ENCODE measurements around the gene UBA1. TPM values are rescaled to one million over a fixed set of nuclear protein-coding genes. Genes with fewer than 3 reads are reported as not detected.

Gene UBA1
- polyA plus RNA-seq, 1 donor (not counting 4 experiments of a cell fraction or from before 2014, with no cell fraction given): 236 TPM

DNA sequence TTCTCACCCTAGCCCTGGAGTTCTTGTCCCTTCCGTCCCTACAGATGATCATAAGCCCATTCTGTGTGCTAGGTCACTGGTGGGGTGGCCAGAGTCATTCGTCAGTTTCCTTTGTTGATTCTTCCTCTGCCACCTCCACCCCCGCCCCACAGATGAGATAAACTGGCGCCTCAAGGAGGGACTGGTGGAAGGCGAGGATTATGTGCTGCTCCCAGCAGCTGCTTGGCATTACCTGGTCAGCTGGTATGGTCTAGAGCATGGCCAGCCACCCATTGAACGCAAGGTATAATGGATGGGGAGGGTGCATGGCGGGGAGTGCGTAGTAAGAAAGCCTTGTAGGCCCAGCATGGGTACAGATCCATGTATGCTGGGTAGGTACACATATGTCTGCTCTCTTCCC is 45.6 kb downstream of the UBA1 start:
- Histone ChIP-seq H3K9me3 (ENCODE audit: control insufficient read depth, low read depth, low read length) (no peaks in the 10 kb centered on the region), H3K9me1 (ENCODE audit: control insufficient read depth, extremely low read depth, insufficient read depth, low read length) (no peaks in the 10 kb centered on the region), H3K79me2 (ENCODE audit: control insufficient read depth, insufficient read depth, low read length) (peaks cover 8% of the 10 kb centered on the region), H3K27me3 (ENCODE audit: control insufficient read depth, extremely low read depth, insufficient read depth, low read length) (no peaks in the 10 kb centered on the region), H3K36me3 (ENCODE audit: control insufficient read depth in 2 of 2, extremely low read depth in 1 of 2, insufficient read depth in 2 of 2, low read length in 2 of 2) (no peaks in the 10 kb centered on the region), H4K20me1 (ENCODE audit: control insufficient read depth, extremely low read depth, insufficient read depth, low read length) (no peaks in the 10 kb centered on the region), H2AFZ (ENCODE audit: control insufficient read depth, low read length) (no peak overlapping the region), H3K4me1 (ENCODE audit: control insufficient read depth, extremely low read depth, insufficient read depth, low read length) (no peaks in the 10 kb centered on the region), H3K4me2 (ENCODE audit: control insufficient read depth, extremely low read depth, insufficient read depth, low read depth, low read length) (no peak overlapping the region), H3K27ac (ENCODE audit: control insufficient read depth, insufficient read depth, low read length) (no peak overlapping the region), H3K9ac (ENCODE audit: control insufficient read depth, extremely low read depth, insufficient read depth, low read length) (no peak overlapping the region), H3K4me3 (ENCODE audit: control insufficient read depth in 2 of 3, extremely low read depth in 1 of 3, insufficient read depth in 2 of 3, low read depth in 1 of 3, low read length in 3 of 3) (no peak overlapping the region)
- no peak for TF ChIP-seq EZH2 (IDR thresholded peaks at IDR 0.05; ENCODE audit: low read length)
- TF ChIP-seq, protein P1, sequence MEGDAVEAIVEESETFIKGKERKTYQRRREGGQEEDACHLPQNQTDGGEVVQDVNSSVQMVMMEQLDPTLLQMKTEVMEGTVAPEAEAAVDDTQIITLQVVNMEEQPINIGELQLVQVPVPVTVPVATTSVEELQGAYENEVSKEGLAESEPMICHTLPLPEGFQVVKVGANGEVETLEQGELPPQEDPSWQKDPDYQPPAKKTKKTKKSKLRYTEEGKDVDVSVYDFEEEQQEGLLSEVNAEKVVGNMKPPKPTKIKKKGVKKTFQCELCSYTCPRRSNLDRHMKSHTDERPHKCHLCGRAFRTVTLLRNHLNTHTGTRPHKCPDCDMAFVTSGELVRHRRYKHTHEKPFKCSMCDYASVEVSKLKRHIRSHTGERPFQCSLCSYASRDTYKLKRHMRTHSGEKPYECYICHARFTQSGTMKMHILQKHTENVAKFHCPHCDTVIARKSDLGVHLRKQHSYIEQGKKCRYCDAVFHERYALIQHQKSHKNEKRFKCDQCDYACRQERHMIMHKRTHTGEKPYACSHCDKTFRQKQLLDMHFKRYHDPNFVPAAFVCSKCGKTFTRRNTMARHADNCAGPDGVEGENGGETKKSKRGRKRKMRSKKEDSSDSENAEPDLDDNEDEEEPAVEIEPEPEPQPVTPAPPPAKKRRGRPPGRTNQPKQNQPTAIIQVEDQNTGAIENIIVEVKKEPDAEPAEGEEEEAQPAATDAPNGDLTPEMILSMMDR (optimal IDR thresholded peaks at IDR 0.05 in 1 of 3, IDR thresholded peaks at IDR 0.05 in 1 of 3, conservative IDR thresholded peaks at IDR 0.05 in 1 of 3; ENCODE audit: extremely low read depth in 1 of 3, insufficient read depth in 2 of 3, low read length in 3 of 3): no peak
- DNase-seq (ENCODE audit: low read depth, low spot score) (no peak), FAIRE-seq (no peak)
- dilution Hi-C loops (cut with MboI; ENCODE audit: extremely low pct_ligation_motif_present, low sequenced_read_pairs): no loop called here

DNA sequence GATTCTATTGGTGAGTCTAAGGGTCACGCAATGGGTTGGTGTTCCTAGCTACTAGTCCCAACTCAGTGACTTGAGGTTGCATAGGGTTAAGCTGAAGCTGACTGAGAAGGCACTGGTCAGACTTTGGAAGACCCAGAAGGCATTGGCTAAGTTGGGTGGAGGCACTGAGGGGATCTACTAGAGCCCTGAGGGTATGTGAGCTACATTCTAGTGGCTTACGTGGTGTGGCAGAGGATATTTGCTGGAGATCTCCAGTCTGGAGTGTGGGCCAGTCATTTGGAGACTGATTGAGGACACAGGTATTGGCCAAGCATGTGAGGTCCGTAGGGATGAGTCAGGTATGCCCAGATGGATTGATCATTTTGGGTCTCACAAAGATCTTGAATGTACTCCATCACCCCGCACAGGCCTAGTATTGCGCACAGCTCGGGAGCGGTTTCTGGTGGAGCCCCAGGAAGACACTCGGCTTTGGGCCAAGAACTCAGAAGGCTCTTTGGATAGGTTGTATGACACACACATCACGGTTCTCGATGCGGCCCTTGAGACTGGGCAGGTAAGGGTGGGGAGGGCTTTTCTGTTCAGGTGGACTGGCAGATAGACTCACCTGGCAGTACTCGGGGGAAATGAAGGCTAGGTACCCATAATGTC is 46.4 kb downstream of the UBA1 start:
- H3K4me1 ChIP-seq (ENCODE audit: control insufficient read depth, extremely low read depth, insufficient read depth, low read length): no peaks in the 10 kb centered on the region
- H4K20me1 ChIP-seq (ENCODE audit: control insufficient read depth, extremely low read depth, insufficient read depth, low read length): no peaks in the 10 kb centered on the region
- no peak overlapping the region for H3K4me3 ChIP-seq (ENCODE audit: control insufficient read depth in 2 of 3, extremely low read depth in 1 of 3, insufficient read depth in 2 of 3, low read depth in 1 of 3, low read length in 3 of 3)
- H3K9me1 ChIP-seq (ENCODE audit: control insufficient read depth, extremely low read depth, insufficient read depth, low read length): no peaks in the 10 kb centered on the region
- no peak for DNase-seq (ENCODE audit: low read depth, low spot score)
- no peak overlapping the region for H3K27ac ChIP-seq (ENCODE audit: control insufficient read depth, insufficient read depth, low read length)
- no peak overlapping the region for H2AFZ ChIP-seq (ENCODE audit: control insufficient read depth, low read length)
- no peaks in the 10 kb centered on the region for H3K9me3 ChIP-seq (ENCODE audit: control insufficient read depth, low read depth, low read length)
- peaks cover 6% of the 10 kb centered on the region for H3K79me2 ChIP-seq (ENCODE audit: control insufficient read depth, insufficient read depth, low read length)
- no peaks in the 10 kb centered on the region for H3K36me3 ChIP-seq (ENCODE audit: control insufficient read depth in 2 of 2, extremely low read depth in 1 of 2, insufficient read depth in 2 of 2, low read length in 2 of 2)
- dilution Hi-C loops (cut with MboI; ENCODE audit: extremely low pct_ligation_motif_present, low sequenced_read_pairs): no loop called here
- H3K9ac ChIP-seq (ENCODE audit: control insufficient read depth, extremely low read depth, insufficient read depth, low read length): no peak overlapping the region
- H3K4me2 ChIP-seq (ENCODE audit: control insufficient read depth, extremely low read depth, insufficient read depth, low read depth, low read length): no peak overlapping the region
- FAIRE-seq: no peak
- no peaks in the 10 kb centered on the region for H3K27me3 ChIP-seq (ENCODE audit: control insufficient read depth, extremely low read depth, insufficient read depth, low read length)
- TF ChIP-seq, protein P1 (optimal IDR thresholded peaks at IDR 0.05 in 1 of 3, IDR thresholded peaks at IDR 0.05 in 1 of 3, conservative IDR thresholded peaks at IDR 0.05 in 1 of 3; ENCODE audit: extremely low read depth in 1 of 3, insufficient read depth in 2 of 3, low read length in 3 of 3): no peak
- no peak for TF ChIP-seq EZH2 (IDR thresholded peaks at IDR 0.05; ENCODE audit: low read length)
